Activated naive CD4-positive, alpha-beta T cell treated with anti-CD3 and anti-CD28 coated beads, Interleukin-2, amount 50 U/mL, for 24 hours (primary cell): ENCODE data around the gene PGBD2.
"Not testable (repeated sequence)": the region's sequence is repeated elsewhere in the genome, so short reads cannot be mapped to it uniquely, and the experiment has no call there.

ENCODE experiments used
- H3K27ac Mint-ChIP-seq: one replicate; pipeline ENCODE4 v1.8.0; 2021; ENCODE audit warnings: mild to moderate bottlenecking, mixed read lengths
- H3K27me3 Mint-ChIP-seq: one replicate; pipeline ENCODE4 v1.8.0; 2021; ENCODE audit warnings: mixed read lengths
- H3K36me3 Mint-ChIP-seq: one replicate; pipeline ENCODE4 v1.8.0; 2021; ENCODE audit warnings: mixed read lengths
- H3K4me1 Mint-ChIP-seq: one replicate; pipeline ENCODE4 v1.8.0; 2021; ENCODE audit warnings: mixed read lengths
- H3K4me3 Mint-ChIP-seq: one replicate; pipeline ENCODE4 v1.8.0; 2021; ENCODE audit warnings: mild to moderate bottlenecking, mixed read lengths
- H3K9me3 Mint-ChIP-seq: one replicate; pipeline ENCODE4 v1.8.0; 2021; ENCODE audit warnings: mixed read lengths

Gene PGBD2

DNA sequence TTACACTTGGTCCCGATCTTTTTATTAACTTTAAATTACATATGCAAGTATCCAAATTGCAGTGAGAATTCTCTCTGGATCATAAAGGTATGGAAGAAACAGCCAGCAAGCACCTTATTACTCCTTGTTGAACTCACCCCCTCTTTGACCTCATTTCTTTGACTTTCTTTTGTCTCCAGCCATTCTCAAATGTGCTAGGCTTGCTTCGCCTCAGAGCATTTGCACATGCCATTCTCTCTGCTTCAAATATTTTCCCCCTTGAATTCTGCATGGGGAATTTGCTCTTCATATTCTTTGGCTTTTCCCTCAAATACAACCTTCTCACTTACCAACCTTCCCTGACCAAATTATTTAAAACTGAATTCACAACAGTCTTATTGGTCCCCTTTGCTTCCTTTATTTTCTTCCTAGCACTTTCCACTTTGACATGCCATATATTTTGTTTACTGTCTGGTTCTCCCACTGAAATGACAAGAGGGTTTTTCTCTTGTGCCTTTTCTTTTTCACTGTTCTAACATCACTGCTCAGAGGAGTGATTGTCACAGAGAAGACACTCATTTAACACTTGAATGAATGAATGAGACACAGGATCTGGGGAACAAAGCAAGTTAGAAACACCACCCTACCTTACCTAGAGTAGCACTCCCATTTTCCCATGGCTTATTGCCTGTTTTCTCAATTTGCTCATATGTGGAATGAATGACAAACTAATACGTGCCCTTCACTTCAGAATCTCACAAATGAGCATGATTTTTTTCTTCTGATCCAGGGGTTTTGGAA lies 1.4 kb upstream of the PGBD2 start:
- no peaks in the 10 kb centered on the region for H3K27me3 Mint-ChIP-seq
- peak overlapping the region; percentile 14 for H3K27ac Mint-ChIP-seq
- no peaks in the 10 kb centered on the region for H3K9me3 Mint-ChIP-seq
- H3K4me3 Mint-ChIP-seq, result peak overlapping the region; percentile 91
- H3K36me3 Mint-ChIP-seq, result no peaks in the 10 kb centered on the region
- peaks cover 30% of the 10 kb centered on the region for H3K4me1 Mint-ChIP-seq

DNA sequence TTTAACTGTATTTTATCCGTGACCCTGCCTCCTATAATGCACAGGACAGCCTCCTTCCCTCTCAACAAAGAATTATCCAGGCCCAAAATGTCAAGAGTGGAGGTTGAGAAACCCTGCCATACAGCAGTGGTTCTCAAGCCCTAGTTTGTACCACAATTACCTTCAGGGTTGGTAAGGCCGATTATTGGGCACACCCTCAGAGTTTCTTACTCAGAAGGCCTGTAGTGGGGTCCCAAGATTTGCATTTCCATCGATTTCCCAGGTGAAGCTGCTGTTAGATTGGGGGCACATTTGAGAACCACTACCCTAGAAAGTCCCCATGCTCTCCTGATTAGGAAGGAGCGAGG lies 400 bp upstream of the PGBD2 start:
- no peaks in the 10 kb centered on the region for H3K36me3 Mint-ChIP-seq
- peak overlapping the region; percentile 97 for H3K27ac Mint-ChIP-seq
- H3K27me3 Mint-ChIP-seq, result no peaks in the 10 kb centered on the region
- peaks cover 30% of the 10 kb centered on the region for H3K4me1 Mint-ChIP-seq
- peak overlapping the region; percentile 91 for H3K4me3 Mint-ChIP-seq
- H3K9me3 Mint-ChIP-seq, result no peaks in the 10 kb centered on the region

DNA sequence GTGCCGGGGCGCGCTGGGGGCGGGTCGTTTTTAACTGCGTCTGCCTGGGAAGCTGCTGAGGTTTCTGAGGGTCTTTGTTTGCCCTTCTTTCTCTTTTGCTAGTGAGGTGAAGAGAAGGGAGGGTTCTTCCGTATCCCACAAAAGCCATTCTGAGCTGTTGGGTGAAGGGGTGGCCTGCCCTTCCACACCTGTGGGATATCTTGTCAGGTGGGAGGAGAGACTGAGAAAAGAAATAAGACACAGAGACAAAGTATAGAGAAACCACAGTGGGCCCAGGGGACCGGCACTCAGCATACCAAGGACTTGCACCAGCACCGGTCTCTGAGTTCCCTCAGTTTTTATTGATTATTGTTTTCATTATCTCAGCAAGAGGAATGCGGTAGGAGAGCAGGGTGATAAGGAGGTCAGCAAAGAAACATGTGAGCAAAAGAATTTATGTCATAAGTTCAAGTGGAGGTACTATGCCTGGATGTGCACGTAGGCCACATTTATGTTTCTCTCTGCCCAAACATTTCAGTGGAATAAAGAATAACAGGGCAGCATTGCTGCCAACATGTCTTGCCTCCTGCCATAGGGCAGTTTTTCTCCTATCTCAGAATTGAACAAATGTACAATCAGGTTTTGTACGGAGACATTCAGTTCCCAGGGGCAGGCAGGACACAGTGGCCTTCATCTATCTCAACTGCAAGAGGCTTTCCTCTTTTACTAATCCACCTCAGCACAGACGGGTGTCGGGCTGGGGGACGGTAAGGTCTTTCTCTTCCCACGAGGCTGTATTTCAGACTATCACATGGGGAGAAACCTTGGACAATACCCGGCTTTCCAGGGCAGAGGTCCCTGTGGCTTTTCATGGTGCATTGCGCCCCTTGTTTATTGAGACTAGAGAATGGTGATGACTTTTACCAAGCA lies 972 bp downstream of the PGBD2 start:
- Mint-ChIP-seq H3K27me3 (no peaks in the 10 kb centered on the region), H3K27ac (peak overlapping the region; percentile 75), H3K4me1 (peaks cover 30% of the 10 kb centered on the region), H3K4me3 (peak overlapping the region; percentile 88), H3K36me3 (no peaks in the 10 kb centered on the region), H3K9me3 (no peaks in the 10 kb centered on the region)

DNA sequence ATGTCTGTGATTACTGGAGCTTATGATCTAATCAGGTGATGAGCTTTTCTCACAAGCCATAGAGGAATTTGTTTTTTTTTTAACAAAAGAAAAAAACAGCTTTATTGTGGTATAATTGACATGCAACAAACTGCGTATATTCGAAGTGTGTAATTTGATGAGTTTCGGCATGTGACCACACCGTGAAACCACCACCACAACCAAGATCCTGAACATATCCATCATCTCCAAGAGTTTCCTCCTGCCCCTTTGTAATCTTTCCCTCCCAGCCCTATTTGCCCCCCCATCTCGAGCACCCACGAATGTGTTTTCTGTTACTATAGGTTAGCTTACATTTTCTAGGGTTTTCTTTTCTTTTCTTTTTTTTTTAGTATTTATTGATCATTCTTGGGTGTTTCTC lies 4.7 kb downstream of the PGBD2 start:
- Mint-ChIP-seq H3K27ac (no peak overlapping the region), H3K4me1 (peaks cover 35% of the 10 kb centered on the region), H3K27me3 (no peaks in the 10 kb centered on the region), H3K4me3 (no peak overlapping the region), H3K9me3 (no peaks in the 10 kb centered on the region), H3K36me3 (peaks cover 8% of the 10 kb centered on the region)

DNA sequence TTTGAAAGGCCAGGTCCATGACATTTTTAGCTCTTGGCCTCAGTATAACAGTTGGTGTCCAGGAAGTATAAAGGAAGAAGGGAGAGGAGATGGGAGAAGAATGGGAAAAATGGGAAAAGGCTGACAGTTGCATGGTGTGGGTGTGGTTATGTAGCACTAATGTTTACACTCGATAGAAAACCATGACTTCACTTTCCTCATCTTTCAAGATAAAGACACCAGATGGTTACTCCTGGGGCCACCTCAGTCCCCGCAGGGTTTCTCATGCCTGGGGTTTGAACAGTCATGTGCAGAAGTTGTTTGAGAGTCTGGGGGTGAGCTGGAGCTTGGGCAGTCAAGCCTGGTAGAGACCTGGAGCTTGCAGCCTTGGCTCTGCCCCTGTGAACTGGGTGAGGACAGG lies 7.9 kb downstream of the PGBD2 start:
- Mint-ChIP-seq H3K36me3 (peaks cover 11% of the 10 kb centered on the region), H3K9me3 (no peaks in the 10 kb centered on the region), H3K4me3 (no peak overlapping the region), H3K4me1 (peaks cover 11% of the 10 kb centered on the region), H3K27ac (no peak overlapping the region), H3K27me3 (no peaks in the 10 kb centered on the region)

DNA sequence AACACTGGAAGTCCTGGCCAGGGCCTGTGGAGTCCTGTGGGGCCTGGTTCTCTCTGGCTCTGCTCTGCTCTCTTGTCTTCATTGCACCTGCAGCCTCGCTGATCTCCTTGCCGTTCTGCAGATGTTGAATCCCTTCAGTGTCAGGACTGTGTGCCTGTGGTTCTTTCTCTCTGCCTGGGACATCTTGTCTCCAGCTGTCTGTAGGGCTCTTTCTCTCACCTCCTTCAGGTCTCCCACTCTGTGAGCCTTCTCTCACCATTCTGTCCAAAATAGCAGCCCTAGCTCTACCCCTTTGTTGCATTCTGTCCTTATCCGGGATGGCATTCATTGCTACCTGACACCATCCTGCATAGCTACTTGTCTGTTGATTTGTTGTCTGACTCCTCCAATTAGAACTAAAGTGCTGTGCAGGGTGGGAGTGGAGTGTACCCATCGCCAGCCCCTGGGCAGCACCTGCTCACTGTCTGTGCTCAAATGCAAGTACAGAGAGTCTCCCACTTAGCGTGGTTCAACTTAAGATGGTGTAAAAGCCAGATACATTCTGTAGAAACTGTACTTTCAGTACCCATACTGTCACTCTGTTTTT lies 8.9 kb downstream of the PGBD2 start:
- Mint-ChIP-seq H3K9me3 (no peaks in the 10 kb centered on the region), H3K4me3 (no peak overlapping the region), H3K27ac (no peak overlapping the region), H3K27me3 (no peaks in the 10 kb centered on the region), H3K4me1 (peaks cover 5% of the 10 kb centered on the region), H3K36me3 (peaks cover 15% of the 10 kb centered on the region)

DNA sequence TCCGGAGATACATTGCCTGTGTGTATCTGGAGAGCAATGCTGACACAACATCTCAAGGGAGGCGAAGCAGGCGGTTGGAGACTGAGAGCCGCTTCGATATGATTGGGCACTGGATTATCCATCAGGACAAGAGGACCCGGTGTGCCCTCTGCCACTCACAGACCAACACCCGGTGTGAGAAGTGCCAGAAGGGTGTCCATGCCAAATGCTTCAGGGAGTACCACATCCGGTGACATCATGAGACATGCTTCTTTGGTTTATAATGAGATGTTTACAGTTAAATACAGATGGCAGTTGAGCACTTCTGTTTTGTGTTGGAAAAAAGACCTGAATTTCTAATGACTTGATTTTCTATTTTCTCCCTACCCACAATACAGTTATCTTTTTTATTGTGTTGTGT lies 12.1 kb downstream of the PGBD2 start:
- H3K27ac Mint-ChIP-seq, result no peak overlapping the region
- H3K27me3 Mint-ChIP-seq, result no peaks in the 10 kb centered on the region

DNA sequence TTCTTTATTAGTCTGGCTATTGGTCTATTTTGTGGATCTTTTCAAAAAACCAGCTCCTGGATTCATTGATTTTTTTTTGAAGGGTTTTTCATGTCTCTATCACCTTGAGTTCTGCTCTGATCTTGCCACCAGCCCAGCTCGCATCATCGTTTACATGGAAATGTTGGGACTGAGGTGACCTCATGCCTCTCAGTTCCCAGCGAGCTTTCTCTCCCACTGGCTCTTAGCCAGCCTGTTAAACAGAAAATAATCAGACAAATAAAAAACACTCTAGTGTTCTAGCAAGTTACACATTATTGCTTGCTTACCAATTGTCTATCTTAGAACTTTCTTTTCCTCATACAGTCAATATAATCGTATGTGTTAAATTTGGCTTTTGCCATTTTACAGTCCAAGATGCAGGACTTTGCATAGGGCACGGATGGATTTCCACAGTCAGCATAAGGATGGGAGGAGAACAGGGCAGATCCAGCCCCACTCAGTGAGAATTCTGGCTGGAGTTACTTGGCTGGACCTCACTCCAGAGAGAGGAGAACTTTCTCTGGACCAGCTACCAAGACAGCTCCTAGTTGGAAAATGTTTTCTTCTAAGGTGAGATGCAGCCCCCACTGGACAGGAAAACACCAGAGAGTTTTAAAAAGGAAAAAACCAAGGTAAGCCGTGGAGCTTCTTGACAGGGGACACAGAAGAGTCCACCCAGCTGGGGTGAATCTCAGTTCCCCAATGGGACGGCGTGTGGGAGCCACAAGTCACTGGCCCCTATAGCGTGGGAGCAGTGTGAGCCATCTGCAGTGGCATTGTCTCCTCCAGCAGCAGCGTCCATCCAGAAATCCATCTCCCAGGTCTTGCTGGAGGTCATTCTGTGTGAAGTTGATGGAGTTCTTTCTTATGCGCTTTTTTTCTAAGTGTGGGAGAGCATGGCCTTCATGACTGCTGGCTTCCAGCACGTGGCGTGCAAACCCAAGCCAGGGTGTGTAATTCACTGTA lies 17.6 kb downstream of the PGBD2 start:
- peaks cover 7% of the 10 kb centered on the region for H3K4me1 Mint-ChIP-seq
- H3K27me3 Mint-ChIP-seq, result no peaks in the 10 kb centered on the region
- peaks cover 7% of the 10 kb centered on the region for H3K36me3 Mint-ChIP-seq
- H3K4me3 Mint-ChIP-seq, result no peak overlapping the region
- no peak overlapping the region for H3K27ac Mint-ChIP-seq
- H3K9me3 Mint-ChIP-seq, result no peaks in the 10 kb centered on the region

More for the DNA sequence above, 12.1 kb downstream of the PGBD2 start:
- peaks cover 5% of the 10 kb centered on the region for H3K4me1 Mint-ChIP-seq
- H3K4me3 Mint-ChIP-seq, result no peak overlapping the region
- H3K36me3 Mint-ChIP-seq, result peaks cover 18% of the 10 kb centered on the region
- no peaks in the 10 kb centered on the region for H3K9me3 Mint-ChIP-seq

DNA sequence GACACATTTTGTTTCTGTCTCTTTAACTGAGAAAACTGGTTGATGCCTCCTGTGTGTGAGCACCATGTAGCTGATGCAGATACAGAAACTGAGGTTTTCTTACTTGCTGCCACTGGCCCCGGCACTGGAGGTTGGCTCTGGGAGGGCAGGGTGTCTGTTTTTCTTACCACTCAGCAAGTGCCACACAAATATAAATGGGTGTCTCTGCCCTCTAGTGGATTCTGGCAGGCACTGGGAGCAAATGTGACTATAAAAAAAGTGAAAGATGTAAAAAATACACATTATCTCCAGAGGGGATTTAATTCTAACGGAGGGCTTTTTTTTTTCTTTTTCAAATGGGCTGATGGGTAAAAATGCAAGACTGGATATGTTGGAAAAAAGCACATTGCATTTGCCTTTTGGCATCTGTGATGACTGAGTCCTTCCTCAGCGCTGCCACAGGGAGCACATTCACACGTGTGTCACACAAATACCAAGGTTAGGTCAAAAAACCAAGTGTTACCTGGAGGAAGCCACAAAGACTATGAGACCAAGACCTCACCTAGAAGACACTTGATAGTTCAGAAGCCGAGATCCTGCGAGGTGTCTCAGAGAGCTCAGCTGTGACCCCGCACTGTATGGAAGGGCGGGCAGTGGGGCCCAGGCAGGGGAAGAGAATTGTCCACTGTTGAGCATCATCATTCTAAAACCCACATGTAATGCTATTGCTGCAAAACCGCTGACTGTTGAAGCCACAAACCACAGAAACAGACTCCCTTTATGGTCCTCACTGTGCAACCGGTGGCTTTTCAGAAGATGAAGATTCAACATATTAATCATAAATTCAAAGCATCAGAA lies 18.9 kb downstream of the PGBD2 start:
- Mint-ChIP-seq H3K4me1 (peaks cover 7% of the 10 kb centered on the region), H3K36me3 (peaks cover 2% of the 10 kb centered on the region), H3K4me3 (no peak overlapping the region), H3K27ac (no peak overlapping the region), H3K9me3 (no peaks in the 10 kb centered on the region), H3K27me3 (peaks cover under 1% of the 10 kb centered on the region)

DNA sequence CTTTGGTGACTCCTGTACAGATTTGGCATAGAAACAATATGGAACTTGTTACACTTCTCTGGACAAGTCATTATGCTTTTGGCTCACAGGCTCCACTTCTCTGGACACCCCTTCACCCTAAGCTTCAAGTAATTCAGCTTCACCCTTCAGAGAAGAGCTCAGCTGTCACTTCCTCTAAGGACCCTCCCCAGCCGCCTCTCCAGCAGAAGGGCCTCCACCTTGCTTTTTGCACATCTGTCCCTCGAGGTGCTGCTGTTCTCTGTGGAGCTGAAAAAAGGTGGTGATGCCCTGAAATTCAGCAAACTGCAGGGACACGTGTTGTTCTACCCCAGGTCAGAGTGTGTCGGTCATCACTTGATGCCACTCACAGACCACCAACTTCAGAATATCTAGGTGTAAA lies 19.8 kb downstream of the PGBD2 start:
- H3K4me1 Mint-ChIP-seq, H3K9me3 Mint-ChIP-seq, H3K27me3 Mint-ChIP-seq, H3K36me3 Mint-ChIP-seq, H3K4me3 Mint-ChIP-seq, H3K27ac Mint-ChIP-seq: not testable (repeated sequence)

DNA sequence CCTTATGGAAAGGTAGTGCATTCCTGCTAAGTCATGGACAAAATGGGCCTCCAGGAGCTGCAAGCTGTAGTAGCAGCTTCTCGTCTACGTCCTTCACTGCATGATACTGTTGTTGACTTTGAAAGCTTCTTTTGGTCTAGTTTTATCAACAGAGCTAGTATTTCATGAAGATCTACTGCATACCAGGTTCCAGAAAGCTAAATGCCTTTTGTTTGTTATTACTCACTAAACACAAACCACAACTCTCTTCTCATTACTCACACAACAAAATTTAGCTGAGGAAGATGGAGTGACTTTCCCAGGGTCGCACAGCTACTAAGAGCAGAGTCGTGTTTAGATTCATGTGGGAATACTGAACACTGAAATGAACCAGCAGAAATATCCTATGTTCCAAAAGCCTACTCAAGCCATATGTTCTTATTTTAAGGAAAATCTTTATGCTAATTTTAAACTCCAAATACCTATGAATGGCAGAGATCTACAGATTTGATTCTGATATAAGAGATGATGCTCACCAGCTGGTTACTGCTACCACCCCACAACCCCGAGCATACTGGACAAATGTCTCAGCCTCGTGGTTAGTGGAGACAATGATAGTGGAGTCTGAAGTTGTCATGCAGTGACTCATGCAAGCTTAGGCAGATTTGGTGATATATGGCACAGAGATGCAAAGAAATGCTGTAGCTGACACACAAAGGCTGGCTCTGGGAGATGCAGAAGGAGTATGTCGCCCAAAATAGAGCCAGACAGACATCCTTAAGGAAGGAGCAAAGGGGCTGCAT lies 20.6 kb downstream of the PGBD2 start:
- Mint-ChIP-seq H3K9me3 (no peaks in the 10 kb centered on the region), H3K27ac (no peak overlapping the region), H3K27me3 (peaks cover 1% of the 10 kb centered on the region), H3K4me3 (no peak overlapping the region), H3K4me1 (peaks cover 7% of the 10 kb centered on the region), H3K36me3 (no peaks in the 10 kb centered on the region)

DNA sequence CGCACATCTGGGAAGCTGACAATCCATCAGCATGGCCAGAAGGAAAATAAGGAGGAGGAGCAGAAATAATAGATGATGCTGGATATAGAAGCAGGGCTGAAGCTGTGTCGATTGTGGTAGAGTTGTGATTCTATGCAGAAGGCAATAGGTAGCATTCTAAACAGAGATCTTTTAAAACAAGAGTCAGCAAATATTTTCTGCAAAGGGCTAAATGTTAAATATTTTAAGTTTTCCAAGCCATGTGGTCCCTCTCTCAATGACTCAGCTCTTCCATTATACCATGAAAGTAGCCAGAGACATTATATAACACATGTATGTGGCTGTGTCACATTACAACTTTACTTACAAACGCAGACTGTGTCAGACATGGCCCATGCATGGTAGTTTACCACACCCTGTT lies 21.2 kb downstream of the PGBD2 start:
- H3K4me3 Mint-ChIP-seq, H3K27me3 Mint-ChIP-seq, H3K27ac Mint-ChIP-seq, H3K9me3 Mint-ChIP-seq, H3K4me1 Mint-ChIP-seq, H3K36me3 Mint-ChIP-seq: not testable (repeated sequence)

DNA sequence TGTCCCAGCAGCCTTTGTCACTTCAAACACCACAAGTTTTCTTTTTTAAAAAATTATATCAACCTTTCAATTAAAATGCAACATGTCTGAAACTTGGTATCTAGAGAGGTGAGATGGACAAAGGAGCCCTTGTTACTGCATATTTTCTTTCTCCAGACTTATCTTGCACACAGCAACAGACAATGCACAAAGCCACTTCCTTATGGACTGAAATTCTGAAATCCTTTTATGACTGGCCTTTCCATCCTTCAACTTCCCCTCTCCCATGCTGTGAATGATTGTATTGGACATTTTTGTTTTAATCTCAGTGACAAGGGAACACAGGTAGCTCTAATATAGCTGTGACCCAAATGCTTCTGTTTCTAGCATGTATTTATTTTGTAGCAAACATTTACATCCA lies 22.1 kb downstream of the PGBD2 start:
- not testable (repeated sequence) for H3K27me3 Mint-ChIP-seq, H3K27ac Mint-ChIP-seq, H3K4me3 Mint-ChIP-seq, H3K9me3 Mint-ChIP-seq, H3K4me1 Mint-ChIP-seq, H3K36me3 Mint-ChIP-seq

DNA sequence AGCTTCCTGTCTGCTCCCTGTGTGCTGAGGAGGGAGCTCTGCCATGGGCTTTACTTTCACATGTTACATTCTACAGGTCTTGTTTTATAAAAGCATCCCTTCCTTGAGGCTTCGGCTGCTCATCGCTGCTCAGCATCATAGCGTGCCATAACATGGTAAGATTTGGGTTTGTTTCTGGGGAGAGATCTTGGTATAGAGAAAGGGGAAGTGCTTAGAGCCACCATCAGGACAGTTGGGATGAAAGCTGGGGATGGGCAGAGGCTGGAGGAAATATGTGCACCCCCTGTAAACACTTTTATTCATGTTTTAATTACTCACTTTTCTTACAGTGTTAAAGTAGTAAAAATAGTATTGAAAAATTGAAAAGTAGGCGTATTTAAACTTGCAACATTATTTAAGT lies 24.0 kb downstream of the PGBD2 start:
- H3K27me3 Mint-ChIP-seq, H3K9me3 Mint-ChIP-seq, H3K27ac Mint-ChIP-seq, H3K36me3 Mint-ChIP-seq, H3K4me1 Mint-ChIP-seq, H3K4me3 Mint-ChIP-seq: not testable (repeated sequence)
